ENCODE data around the gene SMYD3. TPM values are rescaled to one million over a fixed set of nuclear protein-coding genes. Genes with fewer than 3 reads are reported as not detected.

SMYD3 gene
- total and polyA plus RNA-seq, 2 of the 4 experiments (the other 2 are of a cell fraction) = 26.5 to 37.6 TPM

DNA sequence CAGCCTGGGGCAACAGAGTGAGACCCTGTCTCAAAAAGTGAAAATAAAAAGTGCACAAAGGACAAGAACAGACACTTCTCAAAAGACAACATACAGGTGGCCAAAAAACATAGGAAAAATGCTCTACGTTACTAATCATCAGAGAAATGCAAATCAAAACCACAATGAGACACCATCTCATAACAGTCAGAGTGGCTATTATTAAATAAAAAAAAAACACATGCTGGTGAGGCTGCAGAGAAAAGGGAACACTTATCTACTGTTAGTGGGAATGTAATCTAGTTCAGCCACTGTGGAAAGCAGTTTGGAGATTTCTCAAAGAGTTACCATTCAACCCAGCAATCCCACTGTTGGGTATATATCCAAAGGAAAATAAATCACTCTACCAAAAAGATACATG is 173.2 kb downstream of the SMYD3 start:
- H4K5ac ChIP-seq (ENCODE audit: low read depth, low read length) = no peak overlapping the region
- no peak overlapping the region for H3K4me2 ChIP-seq (ENCODE audit: low read depth, low read length)
- no peaks in the 10 kb centered on the region for H3K9me3 ChIP-seq (ENCODE audit: control insufficient read depth, insufficient read depth, low read length)
- no peak overlapping the region for H3K9ac ChIP-seq (ENCODE audit: low read depth, low read length)
- H2BK120ac ChIP-seq (ENCODE audit: low read depth, low read length) = no peak overlapping the region
- no peak overlapping the region for H3K27ac ChIP-seq (ENCODE audit: insufficient read depth, low read length)
- no peak overlapping the region for H4K8ac ChIP-seq (ENCODE audit: low read depth in 2 of 2, low read length in 2 of 2)
- no peak overlapping the region for H3K56ac ChIP-seq (ENCODE audit: extremely low read depth, insufficient read depth, low read length)
- no peak overlapping the region for H2AK5ac ChIP-seq (ENCODE audit: low read depth, low read length)
- H4K91ac ChIP-seq (ENCODE audit: insufficient read depth, low read depth, low read length) = no peak overlapping the region
- in situ Hi-C loops (cut with MboI; ENCODE audit: low sequenced_read_pairs) = no loop called here
- dilution Hi-C loops (cut with HindIII; ENCODE audit: low sequenced_read_pairs, unreplicated experiment) = no loop called here
- DNase-seq (no peak), ATAC-seq (ENCODE audit: low read depth) (no peak)
- BruUV-seq (replicated peaks) = no TSS peak
- POLR2A ChIA-PET (ENCODE audit: unreplicated experiment) = no interaction called here
- H3K9me1 ChIP-seq (ENCODE audit: insufficient read depth, low read length) = peaks cover 2% of the 10 kb centered on the region; the same call in 1 of the 2 replicates
- no CpG with 5 or more reads among the region's 1 CpG for WGBS, 2 experiments (ENCODE audit: extremely low coverage in 2 of 2, insufficient read length in 1 of 2)
- no peaks in the 10 kb centered on the region for H3K79me1 ChIP-seq (ENCODE audit: low read depth in 1 of 2, low read length in 2 of 2)
- no peak overlapping the region for H3K23ac ChIP-seq (ENCODE audit: low read depth, low read length)
- no peak overlapping the region for H2AK9ac ChIP-seq (replicated peaks; ENCODE audit: low read depth, low read length, poor library complexity)
- no peak overlapping the region for H2BK20ac ChIP-seq (ENCODE audit: low read depth, low read length)
- CTCF ChIA-PET = no interaction called here
- no peaks in the 10 kb centered on the region for H4K20me1 ChIP-seq (ENCODE audit: insufficient read depth, low read length)
- H2BK5ac ChIP-seq (ENCODE audit: low read depth, low read length, poor library complexity, severe bottlenecking) = no peak overlapping the region
- H3K36me3 ChIP-seq (ENCODE audit: control insufficient read depth, insufficient read depth, low read length) = no peaks in the 10 kb centered on the region
- no peak for TF ChIP-seq FOS (IDR thresholded peaks at IDR 0.05; ENCODE audit: low read depth, low read length)
- TF ChIP-seq CHD1 (IDR thresholded peaks at IDR 0.05; ENCODE audit: low read depth, low read length) = no peak
- TF ChIP-seq CEBPB (IDR thresholded peaks at IDR 0.05; ENCODE audit: low read depth, low read length) = no peak
- TF ChIP-seq NFE2L2 (IDR thresholded peaks at IDR 0.05; ENCODE audit: low read depth, low read length) = no peak
- no peak for TF ChIP-seq SMC3 (IDR thresholded peaks at IDR 0.05; ENCODE audit: low read depth, low read length)
- TF ChIP-seq, protein P1, sequence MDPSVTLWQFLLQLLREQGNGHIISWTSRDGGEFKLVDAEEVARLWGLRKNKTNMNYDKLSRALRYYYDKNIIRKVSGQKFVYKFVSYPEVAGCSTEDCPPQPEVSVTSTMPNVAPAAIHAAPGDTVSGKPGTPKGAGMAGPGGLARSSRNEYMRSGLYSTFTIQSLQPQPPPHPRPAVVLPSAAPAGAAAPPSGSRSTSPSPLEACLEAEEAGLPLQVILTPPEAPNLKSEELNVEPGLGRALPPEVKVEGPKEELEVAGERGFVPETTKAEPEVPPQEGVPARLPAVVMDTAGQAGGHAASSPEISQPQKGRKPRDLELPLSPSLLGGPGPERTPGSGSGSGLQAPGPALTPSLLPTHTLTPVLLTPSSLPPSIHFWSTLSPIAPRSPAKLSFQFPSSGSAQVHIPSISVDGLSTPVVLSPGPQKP (IDR thresholded peaks at IDR 0.05; ENCODE audit: borderline replicate concordance, low read depth, low read length) = no peak
- TF ChIP-seq RFX5 (IDR thresholded peaks at IDR 0.05; ENCODE audit: low read depth, low read length) = no peak
- no peak for TF ChIP-seq POLR2A (IDR thresholded peaks at IDR 0.05; ENCODE audit: low read depth, low read length)
- TF ChIP-seq, protein P2, sequence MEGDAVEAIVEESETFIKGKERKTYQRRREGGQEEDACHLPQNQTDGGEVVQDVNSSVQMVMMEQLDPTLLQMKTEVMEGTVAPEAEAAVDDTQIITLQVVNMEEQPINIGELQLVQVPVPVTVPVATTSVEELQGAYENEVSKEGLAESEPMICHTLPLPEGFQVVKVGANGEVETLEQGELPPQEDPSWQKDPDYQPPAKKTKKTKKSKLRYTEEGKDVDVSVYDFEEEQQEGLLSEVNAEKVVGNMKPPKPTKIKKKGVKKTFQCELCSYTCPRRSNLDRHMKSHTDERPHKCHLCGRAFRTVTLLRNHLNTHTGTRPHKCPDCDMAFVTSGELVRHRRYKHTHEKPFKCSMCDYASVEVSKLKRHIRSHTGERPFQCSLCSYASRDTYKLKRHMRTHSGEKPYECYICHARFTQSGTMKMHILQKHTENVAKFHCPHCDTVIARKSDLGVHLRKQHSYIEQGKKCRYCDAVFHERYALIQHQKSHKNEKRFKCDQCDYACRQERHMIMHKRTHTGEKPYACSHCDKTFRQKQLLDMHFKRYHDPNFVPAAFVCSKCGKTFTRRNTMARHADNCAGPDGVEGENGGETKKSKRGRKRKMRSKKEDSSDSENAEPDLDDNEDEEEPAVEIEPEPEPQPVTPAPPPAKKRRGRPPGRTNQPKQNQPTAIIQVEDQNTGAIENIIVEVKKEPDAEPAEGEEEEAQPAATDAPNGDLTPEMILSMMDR (conservative IDR thresholded peaks at IDR 0.05; ENCODE audit: low read depth, low read length) = no peak
- no peak for TF ChIP-seq MAZ (IDR thresholded peaks at IDR 0.05; ENCODE audit: borderline replicate concordance, low read depth, low read length)
- TF ChIP-seq, protein P3, sequence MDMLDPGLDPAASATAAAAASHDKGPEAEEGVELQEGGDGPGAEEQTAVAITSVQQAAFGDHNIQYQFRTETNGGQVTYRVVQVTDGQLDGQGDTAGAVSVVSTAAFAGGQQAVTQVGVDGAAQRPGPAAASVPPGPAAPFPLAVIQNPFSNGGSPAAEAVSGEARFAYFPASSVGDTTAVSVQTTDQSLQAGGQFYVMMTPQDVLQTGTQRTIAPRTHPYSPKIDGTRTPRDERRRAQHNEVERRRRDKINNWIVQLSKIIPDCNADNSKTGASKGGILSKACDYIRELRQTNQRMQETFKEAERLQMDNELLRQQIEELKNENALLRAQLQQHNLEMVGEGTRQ (IDR thresholded peaks at IDR 0.05; ENCODE audit: low read depth, low read length) = no peak
- no peak for TF ChIP-seq MAFK (IDR thresholded peaks at IDR 0.05; ENCODE audit: low read depth, low read length)
- no peak for TF ChIP-seq RAD21 (IDR thresholded peaks at IDR 0.05; ENCODE audit: low read length)
- no peak for TF ChIP-seq BHLHE40 (IDR thresholded peaks at IDR 0.05; ENCODE audit: low read depth, low read length)
- H3K4me1 ChIP-seq (ENCODE audit: control insufficient read depth, insufficient read depth, low read length) = no peaks in the 10 kb centered on the region
- no peaks in the 10 kb centered on the region for H3K27me3 ChIP-seq (ENCODE audit: control insufficient read depth, insufficient read depth, low read length)
- intact Hi-C loops (cut with micrococcal nuclease) = no loop called here
- H3K4me3 ChIP-seq (ENCODE audit: insufficient read depth, low read depth, low read length) = no peak overlapping the region
- H3K4ac ChIP-seq (ENCODE audit: low read depth, low read length) = no peak overlapping the region
- no peak overlapping the region for H3K18ac ChIP-seq (ENCODE audit: low read depth, low read length)
- H2BK15ac ChIP-seq (ENCODE audit: low read depth, low read length) = no peak overlapping the region
- H3K14ac ChIP-seq (replicated peaks; ENCODE audit: low read depth, low read length) = no peak overlapping the region
- no peak overlapping the region for H2AFZ ChIP-seq (replicated peaks; ENCODE audit: low read length, poor library complexity)
